BLaER1 treated with 17β-estradiol and CSF1 and Interleukin-3, amounts not matched to agents 10 nM and 100 nM (cell line): ENCODE data around the gene ONECUT2.

Experiments
- H3K27ac ChIP-seq, 11 experiments: shearing (Covaris generic); formaldehyde crosslinking; 2 replicates each; pipeline ENCODE4 v1.8.1; 2022
- H3K27me3 ChIP-seq, 11 experiments: shearing (Covaris generic); formaldehyde crosslinking; 2 replicates each; pipeline ENCODE4 v1.8.1; 2022
- H3K36me3 ChIP-seq, 11 experiments: shearing (Covaris generic); formaldehyde crosslinking; 2 replicates each; pipeline ENCODE4 v1.8.1; 2022
- H3K4me1 ChIP-seq, 10 experiments: shearing (Covaris generic); formaldehyde crosslinking; 2 replicates each; pipeline ENCODE4 v1.8.1; 2022
- H3K4me2 ChIP-seq, 11 experiments: shearing (Covaris generic); formaldehyde crosslinking; 2 replicates each; pipeline ENCODE4 v1.8.1; 2022
- H3K4me3 ChIP-seq, 10 experiments: shearing (Covaris generic); formaldehyde crosslinking; 2 replicates each; pipeline ENCODE4 v1.8.1; 2022
- H3K9ac ChIP-seq, 11 experiments: shearing (Covaris generic); formaldehyde crosslinking; 2 replicates each; pipeline ENCODE4 v1.8.1; 2022
- H3K9me3 ChIP-seq, 11 experiments: shearing (Covaris generic); formaldehyde crosslinking; replicated peaks in 1 of 11; 2 replicates each; pipeline ENCODE4 v1.8.1; 2022
- H4K20me1 ChIP-seq, 11 experiments: shearing (Covaris generic); formaldehyde crosslinking; 2 replicates each; pipeline ENCODE4 v1.8.1; 2022
- Cebpa-rat ChIP-seq, 11 experiments: shearing (Covaris generic); IDR thresholded peaks; 2 replicates each; pipeline ENCODE4 v1.8.1; 2022

ONECUT2 gene

GRCh38 chr18:57429167-57430078 is 5.8 kb upstream of the ONECUT2 start:
- no peak overlapping the region for H3K4me2 ChIP-seq
- H3K9me3 ChIP-seq, result peaks cover 36 to 48% (median 41%) of the 10 kb centered on the region in 11 experiments
- H3K27ac ChIP-seq, result no peak overlapping the region
- peaks cover 5 to 14% (median 6%) of the 10 kb centered on the region in 10 experiments; a peak in 14 of 20 replicates for H3K4me1 ChIP-seq
- H3K4me3 ChIP-seq, result no peak overlapping the region
- no peak overlapping the region for H3K9ac ChIP-seq
- H3K36me3 ChIP-seq, result no peaks in the 10 kb centered on the region
- peaks cover 0 to 31% (median 15%) of the 10 kb centered on the region in 11 experiments; a peak in 10 of 22 replicates for H4K20me1 ChIP-seq
- TF ChIP-seq Cebpa-rat (IDR thresholded peaks at IDR 0.05), result no peak
- peaks cover 64 to 80% (median 73%) of the 10 kb centered on the region in 11 experiments for H3K27me3 ChIP-seq

- no peak for TF ChIP-seq Cebpa-rat (IDR thresholded peaks at IDR 0.05)
Measured at GRCh38 chr18:57430079-57431001, 4.8 kb upstream of the ONECUT2 start.

GRCh38 chr18:57431002-57431382 is 4.2 kb upstream of the ONECUT2 start:
- peaks cover 74 to 90% (median 83%) of the 10 kb centered on the region in 11 experiments for H3K27me3 ChIP-seq
- H3K36me3 ChIP-seq, result no peaks in the 10 kb centered on the region
- H3K9me3 ChIP-seq, result peaks cover 36 to 49% (median 41%) of the 10 kb centered on the region in 11 experiments
- H3K4me1 ChIP-seq, result peaks cover 5 to 15% (median 10%) of the 10 kb centered on the region in 10 experiments; a peak in 14 of 20 replicates
- no peak for TF ChIP-seq Cebpa-rat (IDR thresholded peaks at IDR 0.05)
- no peak overlapping the region for H3K9ac ChIP-seq
- H3K4me3 ChIP-seq, result no peak overlapping the region
- no peak overlapping the region for H3K27ac ChIP-seq
- H3K4me2 ChIP-seq, result no peak overlapping the region
- H4K20me1 ChIP-seq, result peaks cover 0 to 33% (median 15%) of the 10 kb centered on the region in 11 experiments; a peak in 10 of 22 replicates

More at GRCh38 chr18:57430079-57431001, 4.8 kb upstream of the ONECUT2 start:
- H3K27ac ChIP-seq, result no peak overlapping the region
- no peaks in the 10 kb centered on the region for H3K36me3 ChIP-seq
- peaks cover 71 to 87% (median 80%) of the 10 kb centered on the region in 11 experiments for H3K27me3 ChIP-seq
- peaks cover 36 to 48% (median 41%) of the 10 kb centered on the region in 11 experiments for H3K9me3 ChIP-seq
- no peak overlapping the region; a peak in 2 of 20 replicates for H3K4me3 ChIP-seq
- H3K4me2 ChIP-seq, result no peak overlapping the region
- H3K9ac ChIP-seq, result no peak overlapping the region
- H3K4me1 ChIP-seq, result peaks cover 5 to 19% (median 10%) of the 10 kb centered on the region in 10 experiments; a peak in 14 of 20 replicates
- peaks cover 0 to 33% (median 15%) of the 10 kb centered on the region in 11 experiments; a peak in 10 of 22 replicates for H4K20me1 ChIP-seq

GRCh38 chr18:57431467-57432080 is 3.6 kb upstream of the ONECUT2 start:
- Histone ChIP-seq H3K27me3 (peaks cover 80 to 94% (median 89%) of the 10 kb centered on the region in 11 experiments), H3K9me3 (peaks cover 36 to 55% (median 41%) of the 10 kb centered on the region in 11 experiments), H3K4me3 (no peak overlapping the region), H3K36me3 (no peaks in the 10 kb centered on the region), H3K27ac (no peak overlapping the region), H3K4me1 (peaks cover 5 to 11% (median 10%) of the 10 kb centered on the region in 10 experiments; a peak in 12 of 20 replicates), H4K20me1 (peaks cover 0 to 37% (median 17%) of the 10 kb centered on the region in 11 experiments; a peak in 12 of 22 replicates), H3K9ac (no peak overlapping the region), H3K4me2 (no peak overlapping the region)
- no peak for TF ChIP-seq Cebpa-rat (IDR thresholded peaks at IDR 0.05)

GRCh38 chr18:57432140-57432539 is 3.0 kb upstream of the ONECUT2 start:
- no peak overlapping the region for H3K4me3 ChIP-seq
- peaks cover 5 to 12% (median 10%) of the 10 kb centered on the region in 10 experiments; a peak in 12 of 20 replicates for H3K4me1 ChIP-seq
- H3K9ac ChIP-seq, result no peak overlapping the region
- no peaks in the 10 kb centered on the region for H3K36me3 ChIP-seq
- H3K9me3 ChIP-seq, result peaks cover 36 to 51% (median 40%) of the 10 kb centered on the region in 11 experiments
- no peak overlapping the region for H3K4me2 ChIP-seq
- H3K27me3 ChIP-seq, result peaks cover 86 to 94% (median 93%) of the 10 kb centered on the region in 11 experiments
- no peak for TF ChIP-seq Cebpa-rat (IDR thresholded peaks at IDR 0.05)
- peaks cover 0 to 41% (median 17%) of the 10 kb centered on the region in 11 experiments; a peak in 12 of 22 replicates for H4K20me1 ChIP-seq
- H3K27ac ChIP-seq, result no peak overlapping the region

GRCh38 chr18:57432751-57433400 is 2.3 kb upstream of the ONECUT2 start:
- TF ChIP-seq Cebpa-rat (IDR thresholded peaks at IDR 0.05), result no peak
- Histone ChIP-seq H3K27me3 (peaks cover 90 to 94% (median 94%) of the 10 kb centered on the region in 11 experiments), H4K20me1 (peaks cover 0 to 46% (median 17%) of the 10 kb centered on the region in 11 experiments; a peak in 13 of 22 replicates), H3K4me2 (no peak overlapping the region), H3K36me3 (no peaks in the 10 kb centered on the region), H3K4me1 (peaks cover 12 to 19% (median 17%) of the 10 kb centered on the region in 10 experiments; a peak in 18 of 20 replicates), H3K9ac (no peak overlapping the region), H3K27ac (no peak overlapping the region), H3K4me3 (no peak overlapping the region), H3K9me3 (peaks cover 29 to 44% (median 33%) of the 10 kb centered on the region in 11 experiments)

GRCh38 chr18:57433482-57433881 is 1.7 kb upstream of the ONECUT2 start:
- Histone ChIP-seq H3K4me1 (peaks cover 16 to 25% (median 23%) of the 10 kb centered on the region in 10 experiments), H4K20me1 (peaks cover 0 to 46% (median 17%) of the 10 kb centered on the region in 11 experiments; a peak in 13 of 22 replicates), H3K4me3 (no peak overlapping the region; a peak in 1 of 20 replicates), H3K9ac (no peak overlapping the region), H3K4me2 (peak overlapping the region in 2 of 11 experiments; percentile 90 to 93; a peak in 3 of 22 replicates), H3K27me3 (peaks cover 92 to 94% (median 94%) of the 10 kb centered on the region in 11 experiments), H3K9me3 (peaks cover 23 to 38% (median 27%) of the 10 kb centered on the region in 11 experiments), H3K36me3 (no peaks in the 10 kb centered on the region), H3K27ac (no peak overlapping the region)
- no peak for TF ChIP-seq Cebpa-rat (IDR thresholded peaks at IDR 0.05)
